ENCODE measurements around the gene CNOT1. TPM values are rescaled to one million over a fixed set of nuclear protein-coding genes. Genes with fewer than 3 reads are reported as not detected.

The CNOT1 gene
- total RNA-seq, 6 donors from 2014 or later: 78.9 to 158 (median 151) TPM

DNA sequence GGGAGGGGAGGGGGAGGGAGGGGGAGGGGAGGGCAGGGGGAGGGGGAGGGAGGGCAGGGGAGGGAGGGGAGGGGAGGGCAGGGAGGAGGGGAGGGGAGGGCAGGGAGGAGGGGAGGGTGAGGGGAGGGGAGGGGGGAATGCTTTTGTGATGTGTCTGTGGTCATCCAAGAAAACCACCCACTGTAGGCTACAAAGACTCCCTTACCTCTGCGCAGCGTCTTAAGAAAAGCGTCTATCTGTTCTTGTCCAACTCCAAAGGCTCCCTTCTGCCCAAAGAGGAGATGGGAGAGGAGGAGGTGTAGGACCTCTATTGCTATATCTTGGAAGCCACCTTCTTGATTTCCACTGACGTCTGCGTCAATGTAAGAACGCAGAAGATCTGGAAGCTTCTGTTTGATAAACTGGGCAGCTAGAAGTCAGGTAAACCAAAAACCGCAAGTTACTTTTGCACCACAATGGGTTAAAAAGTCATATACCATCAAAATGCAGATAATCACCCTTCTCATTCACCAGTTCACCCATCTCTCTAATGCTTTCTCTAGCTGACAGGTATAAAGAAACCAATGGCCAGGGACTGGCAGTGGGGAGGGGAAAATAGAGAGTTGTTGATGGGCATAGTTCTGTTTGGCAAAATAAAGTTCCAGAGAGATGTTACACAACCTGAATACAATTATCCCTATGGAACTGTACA, 43.1 kb downstream of the CNOT1 start:
- 95 to 97% methylated on average over 7 of the region's 7 CpGs for WGBS, 2 donors
- no peak for ATAC-seq (ENCODE audit: low FRiP score in 2 of 2)
- no peak overlapping the region for H3K4me3 ChIP-seq
- no peak overlapping the region for H3K27ac ChIP-seq
- DNase-seq: no peak
- no peaks in the 10 kb centered on the region for H3K4me1 ChIP-seq
- H3K27me3 ChIP-seq: no peaks in the 10 kb centered on the region
- no peaks in the 10 kb centered on the region for H3K9me3 ChIP-seq
- H3K36me3 ChIP-seq: peaks cover 34 to 96% (median 70%) of the 10 kb centered on the region in 4 donors
- no peak for TF ChIP-seq POLR2AphosphoS5 (IDR thresholded peaks at IDR 0.05)
- no peak for TF ChIP-seq POLR2A (IDR thresholded peaks at IDR 0.05)
- TF ChIP-seq, protein P1, sequence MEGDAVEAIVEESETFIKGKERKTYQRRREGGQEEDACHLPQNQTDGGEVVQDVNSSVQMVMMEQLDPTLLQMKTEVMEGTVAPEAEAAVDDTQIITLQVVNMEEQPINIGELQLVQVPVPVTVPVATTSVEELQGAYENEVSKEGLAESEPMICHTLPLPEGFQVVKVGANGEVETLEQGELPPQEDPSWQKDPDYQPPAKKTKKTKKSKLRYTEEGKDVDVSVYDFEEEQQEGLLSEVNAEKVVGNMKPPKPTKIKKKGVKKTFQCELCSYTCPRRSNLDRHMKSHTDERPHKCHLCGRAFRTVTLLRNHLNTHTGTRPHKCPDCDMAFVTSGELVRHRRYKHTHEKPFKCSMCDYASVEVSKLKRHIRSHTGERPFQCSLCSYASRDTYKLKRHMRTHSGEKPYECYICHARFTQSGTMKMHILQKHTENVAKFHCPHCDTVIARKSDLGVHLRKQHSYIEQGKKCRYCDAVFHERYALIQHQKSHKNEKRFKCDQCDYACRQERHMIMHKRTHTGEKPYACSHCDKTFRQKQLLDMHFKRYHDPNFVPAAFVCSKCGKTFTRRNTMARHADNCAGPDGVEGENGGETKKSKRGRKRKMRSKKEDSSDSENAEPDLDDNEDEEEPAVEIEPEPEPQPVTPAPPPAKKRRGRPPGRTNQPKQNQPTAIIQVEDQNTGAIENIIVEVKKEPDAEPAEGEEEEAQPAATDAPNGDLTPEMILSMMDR (IDR thresholded peaks at IDR 0.05): no peak
- TF ChIP-seq EP300 (IDR thresholded peaks at IDR 0.05): no peak

DNA sequence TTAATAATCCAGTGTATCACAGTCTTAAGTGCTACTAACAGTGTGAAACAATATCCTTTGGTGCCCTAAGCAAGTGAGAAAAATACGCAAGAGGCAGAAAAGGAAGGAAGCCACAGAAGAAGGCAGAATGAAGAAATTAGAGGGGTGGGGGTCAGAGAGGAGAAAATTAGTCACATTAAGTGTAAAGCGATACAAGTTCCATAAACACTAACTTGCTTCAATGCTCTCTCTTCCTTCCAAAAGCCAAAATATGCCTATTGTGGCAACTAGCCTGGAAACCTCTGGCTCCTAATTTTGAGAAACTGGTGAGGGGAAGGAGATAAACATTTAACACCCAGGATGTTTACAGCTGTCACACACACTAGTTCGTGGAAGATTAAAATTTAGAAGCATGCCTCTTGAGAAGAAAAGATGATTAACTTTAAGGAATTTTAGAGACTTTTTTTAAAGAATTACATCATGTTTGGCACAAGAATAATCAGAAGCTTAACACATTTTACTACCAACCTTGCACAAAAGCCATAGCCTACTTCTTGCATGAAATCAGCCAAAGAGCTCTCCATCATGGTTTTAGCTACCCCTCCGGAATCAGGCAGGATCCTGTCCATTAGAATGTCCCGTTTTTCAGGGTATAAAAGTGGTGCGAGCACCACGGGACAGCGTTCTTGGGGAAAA, 44.7 kb downstream of the CNOT1 start:
- Histone ChIP-seq H3K4me1 (no peaks in the 10 kb centered on the region), H3K27ac (no peak overlapping the region), H3K4me3 (no peak overlapping the region), H3K36me3 (peaks cover 46 to 98% (median 84%) of the 10 kb centered on the region in 4 donors), H3K9me3 (no peaks in the 10 kb centered on the region), H3K27me3 (no peaks in the 10 kb centered on the region)
- ATAC-seq (ENCODE audit: low FRiP score in 2 of 2): no peak
- DNase-seq: no peak
- WGBS, 2 donors: 83 to 86% methylated on average over 8 of the region's 8 CpGs
- TF ChIP-seq, protein P1 (IDR thresholded peaks at IDR 0.05): no peak
- TF ChIP-seq POLR2AphosphoS5 (IDR thresholded peaks at IDR 0.05) (no peak), POLR2A (IDR thresholded peaks at IDR 0.05) (no peak), EP300 (IDR thresholded peaks at IDR 0.05) (no peak)

DNA sequence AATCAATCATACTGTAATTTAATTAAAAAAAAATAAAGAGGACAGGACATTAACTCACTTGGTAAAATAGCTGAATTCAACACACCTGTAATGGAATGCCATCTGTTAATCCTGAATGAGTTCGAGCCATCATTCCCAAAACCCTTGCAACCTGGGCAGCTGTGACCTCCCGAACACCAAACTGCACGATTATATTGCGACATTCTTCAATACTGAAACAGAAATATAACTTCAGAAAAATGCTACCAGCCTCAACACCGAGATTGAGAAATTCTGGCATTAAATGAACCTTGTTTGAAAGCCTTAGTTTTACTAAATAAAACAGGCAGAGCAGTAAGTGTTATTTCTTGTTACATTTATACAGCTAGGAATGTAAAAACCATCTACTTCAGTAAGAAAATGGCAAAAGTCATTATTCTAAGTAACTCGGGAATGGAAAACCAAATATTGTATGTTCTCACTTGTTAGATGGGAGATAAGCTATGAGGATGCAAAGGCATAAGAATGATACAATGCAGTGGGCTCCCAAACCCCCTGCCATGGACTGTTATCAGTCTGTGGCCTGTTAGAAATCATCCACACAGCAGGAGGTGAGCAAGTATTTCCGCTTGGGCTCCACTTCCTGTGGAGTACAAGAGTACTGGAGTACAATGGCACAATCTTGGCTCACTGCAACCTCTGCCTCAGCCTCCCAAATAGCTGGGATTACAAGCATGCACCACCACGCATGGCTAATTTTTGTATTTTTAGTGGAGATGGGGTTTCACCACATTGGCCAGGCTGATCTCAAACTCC, 46.5 kb downstream of the CNOT1 start:
- no peak for ATAC-seq (ENCODE audit: low FRiP score in 2 of 2)
- no peaks in the 10 kb centered on the region for H3K27me3 ChIP-seq
- TF ChIP-seq POLR2A (IDR thresholded peaks at IDR 0.05) (no peak), POLR2AphosphoS5 (IDR thresholded peaks at IDR 0.05) (no peak), EP300 (IDR thresholded peaks at IDR 0.05) (no peak)
- TF ChIP-seq, protein P1 (IDR thresholded peaks at IDR 0.05): no peak
- 80 to 83% methylated on average over 8 of the region's 8 CpGs for WGBS, 2 donors
- H3K4me1 ChIP-seq: no peaks in the 10 kb centered on the region
- H3K4me3 ChIP-seq: no peak overlapping the region
- H3K27ac ChIP-seq: no peak overlapping the region
- H3K36me3 ChIP-seq: peaks cover 54 to 98% (median 88%) of the 10 kb centered on the region in 4 donors
- H3K9me3 ChIP-seq: no peaks in the 10 kb centered on the region
- DNase-seq: no peak

DNA sequence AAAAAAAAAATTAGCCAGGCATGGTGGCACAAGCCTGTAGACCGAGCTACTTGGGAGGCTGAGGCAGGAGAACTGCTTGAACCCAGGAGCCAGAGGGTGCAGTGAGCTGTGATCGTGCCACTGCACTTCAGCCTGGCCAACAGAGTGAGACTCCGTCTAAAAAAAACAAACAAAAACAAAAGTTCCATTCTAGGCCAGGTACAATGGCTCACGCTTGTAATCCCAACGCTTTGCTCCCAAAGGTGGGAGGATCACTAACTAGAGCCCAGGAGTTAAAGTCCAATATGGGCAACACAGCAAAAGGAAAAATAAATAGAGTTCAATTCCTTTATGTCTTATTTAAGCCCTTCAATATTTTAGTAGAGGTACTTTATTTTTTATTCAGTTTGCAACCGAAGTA, 47.5 kb downstream of the CNOT1 start:
- Histone ChIP-seq H3K36me3 (peaks cover 56 to 98% (median 88%) of the 10 kb centered on the region in 4 donors), H3K9me3 (no peaks in the 10 kb centered on the region), H3K27me3 (no peaks in the 10 kb centered on the region), H3K4me3 (no peak overlapping the region), H3K27ac (no peak overlapping the region), H3K4me1 (no peaks in the 10 kb centered on the region)
- TF ChIP-seq EP300 (IDR thresholded peaks at IDR 0.05) (no peak), POLR2AphosphoS5 (IDR thresholded peaks at IDR 0.05) (no peak), POLR2A (IDR thresholded peaks at IDR 0.05) (no peak)
- TF ChIP-seq, protein P1 (IDR thresholded peaks at IDR 0.05): no peak
- WGBS, 2 donors: 93 to 96% methylated on average over 6 of the region's 6 CpGs
- DNase-seq: no peak
- no peak for ATAC-seq (ENCODE audit: low FRiP score in 2 of 2)

Data from upper lobe of left lung (tissue), 6 donors.